Measurements from ENCODE around the gene ECM1. TPM values are rescaled to one million over a fixed set of nuclear protein-coding genes. Genes with fewer than 3 reads are reported as not detected.

The ECM1 gene
- total and polyA plus RNA-seq, 2 donors (not counting 3 experiments of a cell fraction or from before 2014, with no cell fraction given): 7.2 to 16.6 TPM

- CTCF ChIA-PET: interaction anchor here (1.0 to 2.8 kb wide), 4 partner anchors 9 to 282 kb away, joined by 3 to 10 read pairs (median 5); partner anchors contain the start of genes ENSA and FALEC
These were observed 30.1 kb downstream of the ECM1 start for GRCh38 chr1:150537732-150538684.

More at GRCh38 chr1:150537732-150538684, 30.1 kb downstream of the ECM1 start:
- intact Hi-C loops (cut with micrococcal nuclease): no loop called here
- no peak overlapping the region for H3K4me2 ChIP-seq (ENCODE audit: insufficient read depth, low read length)
- FAIRE-seq (peak; percentile 46), DNase-seq (ENCODE audit: low read depth, low spot score) (peak; percentile 39)
- H2AFZ ChIP-seq (ENCODE audit: low read depth, low read length): peak overlapping the region; percentile 20
- no peak overlapping the region for H3K4me3 ChIP-seq (replicated peaks in 1 of 3; ENCODE audit: insufficient read depth in 1 of 3, low read depth in 1 of 3, low read length in 3 of 3)
- no TSS peak for BruUV-seq (replicated peaks)
- TF ChIP-seq, protein P1, sequence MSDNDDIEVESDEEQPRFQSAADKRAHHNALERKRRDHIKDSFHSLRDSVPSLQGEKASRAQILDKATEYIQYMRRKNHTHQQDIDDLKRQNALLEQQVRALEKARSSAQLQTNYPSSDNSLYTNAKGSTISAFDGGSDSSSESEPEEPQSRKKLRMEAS (IDR thresholded peaks at IDR 0.05; ENCODE audit: insufficient read depth, insufficient read length): no peak
- TF ChIP-seq POLR2A (IDR thresholded peaks at IDR 0.05; ENCODE audit: low read depth, low read length): no peak
- no peak for TF ChIP-seq MYC (IDR thresholded peaks at IDR 0.05; ENCODE audit: low read depth, low read length)
- TF ChIP-seq JUN (IDR thresholded peaks at IDR 0.05; ENCODE audit: borderline replicate concordance, insufficient read depth, insufficient read length, low read depth): no peak
- no peak for TF ChIP-seq GATA2 (IDR thresholded peaks at IDR 0.05; ENCODE audit: insufficient read depth, insufficient read length, low read depth, low read length)
- no peak for TF ChIP-seq CTCF (IDR thresholded peaks at IDR 0.05; ENCODE audit: extremely low read depth in 1 of 2, insufficient read depth in 1 of 2, low read depth in 1 of 2, low read length in 2 of 2)
- TF ChIP-seq EZH2 (IDR thresholded peaks at IDR 0.05; ENCODE audit: borderline replicate concordance, low read depth, low read length, severe bottlenecking): no peak
- no peak for TF ChIP-seq FOS (IDR thresholded peaks at IDR 0.05; ENCODE audit: borderline replicate concordance, insufficient read depth, low read length)
- TF ChIP-seq POLR2AphosphoS5 (IDR thresholded peaks at IDR 0.05; ENCODE audit: insufficient read depth, low read depth, low read length): no peak
- H3K79me2 ChIP-seq (ENCODE audit: control insufficient read depth, insufficient read depth, low read length): no peaks in the 10 kb centered on the region
- H3K4me1 ChIP-seq (ENCODE audit: control insufficient read depth, extremely low read depth, insufficient read depth, low read length): no peaks in the 10 kb centered on the region
- no peaks in the 10 kb centered on the region for H3K9me1 ChIP-seq (replicated peaks; ENCODE audit: control insufficient read depth, extremely low read depth, insufficient read depth, low read length)
- no peak overlapping the region for H3K9ac ChIP-seq (replicated peaks; ENCODE audit: extremely low read depth, insufficient read depth, low read length)
- H3K36me3 ChIP-seq (ENCODE audit: control insufficient read depth in 2 of 2, extremely low read depth in 1 of 2, insufficient read depth in 2 of 2, low read length in 2 of 2): no peaks in the 10 kb centered on the region
- H3K27me3 ChIP-seq (ENCODE audit: control insufficient read depth in 2 of 2, insufficient read depth in 2 of 2, low read length in 2 of 2): no peaks in the 10 kb centered on the region
- H4K20me1 ChIP-seq (replicated peaks; ENCODE audit: control insufficient read depth, extremely low read depth, insufficient read depth, low read length): no peaks in the 10 kb centered on the region
- H3K9me3 ChIP-seq (replicated peaks; ENCODE audit: control insufficient read depth, insufficient read depth, low read length): no peaks in the 10 kb centered on the region
- POLR2A ChIA-PET: no interaction called here
- no peak overlapping the region for H3K27ac ChIP-seq (ENCODE audit: insufficient read depth, low read depth, low read length)
- dilution Hi-C loops (cut with MboI; ENCODE audit: extremely low pct_ligation_motif_present, low sequenced_read_pairs): no loop called here
